HG03060 (cell line): Measurements from ENCODE around the gene KL.
A peak's percentile ranks its signal among the peaks of the same experiment; 100 is the strongest.

Experiments used
- ATAC-seq: cut with Tn5 transposase; IDR thresholded peaks from one replicate; pipeline ENCODE4 v1.9.1; 2021; ENCODE audit warnings: low read depth, moderate number of reproducible peaks; ENCODE audit not compliant: unreplicated experiment

The KL gene

GRCh38 chr13:33107361-33107760 is 91.1 kb downstream of the KL start:
- no peak for ATAC-seq

DNA sequence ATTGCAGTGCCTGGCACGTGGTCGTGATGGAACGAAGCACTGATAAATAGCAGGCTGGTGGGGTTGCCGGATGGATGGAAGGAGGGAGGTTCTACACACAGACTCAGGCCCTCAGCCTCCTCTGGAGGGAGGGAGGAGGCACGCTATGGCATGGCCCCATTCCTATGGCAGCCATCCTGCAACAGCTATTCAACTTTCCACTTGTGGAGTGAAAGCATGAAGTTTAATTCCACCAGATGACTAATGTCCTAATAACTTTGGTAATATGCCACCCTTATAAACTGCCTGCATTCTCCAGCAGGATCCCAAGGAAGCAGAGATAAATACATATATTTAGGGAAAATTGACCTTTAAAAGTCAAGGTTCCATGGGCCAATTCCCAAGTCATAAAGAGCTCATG is 92.4 kb downstream of the KL start:
- no peak for ATAC-seq

DNA sequence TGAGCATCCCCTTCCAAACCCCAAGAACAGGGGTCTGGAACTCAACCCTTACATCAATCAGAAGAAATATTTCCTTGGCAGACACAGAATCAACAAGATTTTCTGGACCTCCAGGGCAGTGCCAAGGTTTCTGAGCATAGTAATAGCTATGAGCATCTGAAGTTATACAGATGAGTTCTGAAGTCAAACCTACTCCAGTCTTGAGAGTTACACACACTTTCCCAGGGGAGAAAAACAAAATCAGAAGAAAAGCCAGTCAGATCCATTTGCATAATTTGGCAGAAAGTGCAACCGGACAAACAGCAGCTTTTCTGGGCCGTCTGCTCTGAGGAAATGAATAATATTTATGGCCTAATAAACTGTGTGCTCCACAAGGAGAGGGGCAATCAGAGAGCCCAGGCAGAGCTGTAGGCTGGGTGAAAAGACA is 93.1 kb downstream of the KL start:
- ATAC-seq = no peak

- no peak for ATAC-seq
These were observed 93.6 kb downstream of the KL start for GRCh38 chr13:33109801-33110200.

DNA sequence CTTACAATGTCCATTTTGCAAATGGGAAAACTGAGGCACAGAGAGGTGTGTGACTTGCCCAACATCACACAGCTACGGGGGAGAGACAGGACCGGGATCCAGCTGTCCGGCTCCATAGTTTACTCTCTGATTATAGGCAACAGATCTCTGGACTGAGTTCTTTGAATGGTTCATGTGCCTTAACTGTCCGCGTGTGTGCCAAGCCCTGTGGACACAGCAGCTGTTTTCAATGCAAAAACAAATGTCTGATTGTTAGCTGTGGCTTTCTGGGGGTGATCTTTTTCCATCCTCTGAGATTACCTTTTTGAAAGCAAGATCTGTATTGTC is 94.1 kb downstream of the KL start:
- ATAC-seq = no peak

DNA sequence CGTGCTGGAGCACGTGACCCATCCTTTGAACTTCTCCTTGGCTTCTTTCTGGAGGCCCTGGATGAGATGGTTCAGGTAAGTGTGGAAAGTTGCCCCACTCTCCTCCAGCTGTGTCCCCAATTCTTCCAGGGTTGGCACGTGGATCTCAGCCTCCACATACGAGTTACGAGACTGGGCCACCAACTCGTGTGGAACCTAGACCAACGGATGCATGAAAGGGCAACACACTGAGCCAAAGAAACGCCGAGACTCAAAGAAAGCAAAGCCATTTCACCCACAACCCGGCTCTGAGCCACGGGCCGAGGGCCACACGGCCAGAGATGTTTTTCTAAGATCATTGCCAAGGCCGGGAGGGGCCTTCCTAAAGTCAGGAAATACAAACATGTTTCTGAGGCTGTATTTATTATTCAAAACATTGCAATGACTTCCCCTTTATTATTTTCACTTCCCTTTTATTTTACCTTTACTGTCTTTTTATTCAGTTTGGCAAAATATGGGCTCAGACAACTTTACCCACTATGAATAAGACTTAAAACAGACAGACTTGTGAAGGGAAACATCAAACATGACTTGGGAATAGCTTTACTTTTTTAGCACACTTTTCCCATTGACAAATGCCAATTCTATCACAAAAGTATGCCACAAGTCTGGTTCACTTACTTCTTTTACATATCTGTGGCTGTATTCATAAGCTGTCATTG is 94.6 kb downstream of the KL start:
- peak; percentile 45 for ATAC-seq

DNA sequence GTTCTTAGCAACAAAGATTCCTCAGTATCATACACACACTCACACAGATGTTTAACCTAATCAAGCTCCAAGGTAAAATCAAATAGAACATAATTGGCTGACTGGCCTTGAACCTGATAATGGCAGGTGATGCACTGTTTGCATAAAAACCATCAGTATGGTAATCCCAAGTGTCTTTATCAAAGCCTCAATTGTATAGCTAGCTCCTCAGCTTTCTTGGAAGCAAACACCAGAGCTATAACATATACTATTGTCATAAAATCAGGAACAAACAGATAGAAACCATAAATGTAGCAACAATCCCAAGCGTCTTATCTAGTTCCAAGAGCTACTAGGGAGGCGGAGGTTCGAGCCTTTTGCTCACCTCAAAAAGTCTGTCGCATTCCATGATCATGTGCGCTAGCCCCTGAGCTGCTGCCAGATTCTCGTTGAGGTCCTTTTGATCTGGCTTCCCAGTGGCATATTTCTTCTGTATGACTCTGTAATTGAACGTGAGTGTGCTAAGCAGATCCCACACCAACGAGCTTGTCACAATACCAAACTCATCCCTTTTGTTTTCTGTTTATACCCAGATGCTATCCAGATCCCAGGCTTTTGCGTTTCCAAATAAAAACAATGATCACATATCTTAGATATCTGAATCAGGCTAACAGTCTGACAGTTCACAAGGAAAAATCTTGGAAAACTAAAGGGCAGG is 95.3 kb downstream of the KL start:
- no peak for ATAC-seq

- ATAC-seq = no peak
These were observed 96.5 kb downstream of the KL start for GRCh38 chr13:33112766-33113165.

GRCh38 chr13:33114146-33114545 is 97.9 kb downstream of the KL start:
- ATAC-seq = no peak

DNA sequence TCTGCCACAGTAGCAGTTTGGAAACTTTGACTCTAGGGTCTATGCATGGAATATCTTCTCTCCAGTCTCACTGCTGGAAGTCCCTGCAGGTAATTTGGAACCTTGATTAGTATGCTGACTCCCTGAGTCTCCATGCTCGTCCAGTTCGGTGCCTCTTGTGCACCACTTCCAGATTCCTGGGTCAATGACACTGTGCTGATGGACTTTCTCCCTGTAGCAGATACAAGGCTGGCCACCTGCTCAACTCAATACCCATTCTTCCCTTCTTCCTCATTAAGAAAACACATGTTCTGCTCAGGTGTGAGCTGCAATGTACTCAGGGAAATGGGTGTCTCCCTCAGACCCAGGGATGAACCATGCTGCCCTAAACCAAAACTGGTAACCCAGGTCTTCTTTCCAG is 99.1 kb downstream of the KL start:
- ATAC-seq = no peak
